KMS-11 (cell line): ENCODE data around the gene KLHL33.

Experiments used
- H2AFZ ChIP-seq: fragments of 200-600 bp; sonication (generic); 2 replicates; pipeline ENCODE4 v1.6.1; 2016; ENCODE audit warnings: antibody characterized with exemption, mixed run types, low read depth
- H3K27ac ChIP-seq: fragments of 200-600 bp; sonication (generic); 2 replicates; pipeline ENCODE4 v1.6.1; 2016; ENCODE audit warnings: mild to moderate bottlenecking, mixed run types
- H3K27me3 ChIP-seq: fragments of 200-600 bp; sonication (generic); 2 replicates; pipeline ENCODE4 v1.6.1; 2017; ENCODE audit warnings: mild to moderate bottlenecking, low read depth, mixed run types, moderate library complexity; ENCODE audit not compliant: insufficient read depth
- H3K36me3 ChIP-seq: fragments of 200-600 bp; sonication (generic); 2 replicates; pipeline ENCODE4 v1.6.1; 2017; ENCODE audit warnings: mild to moderate bottlenecking, mixed run types; ENCODE audit not compliant: insufficient read depth
- H3K4me1 ChIP-seq: fragments of 200-600 bp; sonication (generic); 2 replicates; pipeline ENCODE4 v1.6.1; 2016; ENCODE audit warnings: mild to moderate bottlenecking, low read depth, mixed run types; ENCODE audit not compliant: poor library complexity, severe bottlenecking
- H3K4me2 ChIP-seq: fragments of 200-600 bp; sonication (generic); 2 replicates; pipeline ENCODE4 v1.7.0; 2016; ENCODE audit warnings: mild to moderate bottlenecking, mixed run types
- H3K4me3 ChIP-seq: fragments of 200-600 bp; sonication (generic); IDR thresholded peaks from 2 replicates; pipeline ENCODE4 v1.6.1; 2017; ENCODE audit warnings: low read depth, low read length, mixed read lengths; ENCODE audit not compliant: insufficient read depth
- H3K79me2 ChIP-seq: fragments of 200-600 bp; sonication (generic); 2 replicates; pipeline ENCODE4 v1.6.1; 2016; ENCODE audit warnings: low read depth, mixed run types; ENCODE audit not compliant: insufficient read depth
- H3K9ac ChIP-seq: fragments of 200-600 bp; sonication (generic); 2 replicates; pipeline ENCODE4 v1.6.1; 2016; ENCODE audit warnings: mild to moderate bottlenecking, mixed run types
- H4K20me1 ChIP-seq: fragments of 200-600 bp; sonication (generic); 2 replicates; pipeline ENCODE4 v1.6.1; 2016; ENCODE audit warnings: mild to moderate bottlenecking, mixed run types; ENCODE audit not compliant: insufficient read depth
- CTCF ChIP-seq: fragments of 200-600 bp; sonication (generic); conservative IDR thresholded peaks from 2 replicates; pipeline ENCODE4 v1.6.1; 2017; ENCODE audit warnings: low read depth, mild to moderate bottlenecking, antibody characterized with exemption, low read length, moderate library complexity, mixed read lengths

The KLHL33 gene

GRCh38 chr14:20400965-20401593, 34.9 kb downstream of the KLHL33 start:
- Histone ChIP-seq H3K9ac (no peak overlapping the region), H4K20me1 (no peaks in the 10 kb centered on the region), H3K27ac (no peak overlapping the region), H3K27me3 (no peaks in the 10 kb centered on the region), H3K36me3 (no peaks in the 10 kb centered on the region), H3K4me2 (no peak overlapping the region), H2AFZ (no peak overlapping the region), H3K4me1 (peaks cover 11% of the 10 kb centered on the region), H3K4me3 (no peak overlapping the region), H3K79me2 (no peaks in the 10 kb centered on the region)
- no peak for TF ChIP-seq CTCF

GRCh38 chr14:20400589-20400964, 35.4 kb downstream of the KLHL33 start:
- no peak overlapping the region for H2AFZ ChIP-seq
- H4K20me1 ChIP-seq, result no peaks in the 10 kb centered on the region
- H3K27ac ChIP-seq, result no peak overlapping the region
- no peaks in the 10 kb centered on the region for H3K79me2 ChIP-seq
- peaks cover 16% of the 10 kb centered on the region for H3K4me1 ChIP-seq
- no peaks in the 10 kb centered on the region for H3K27me3 ChIP-seq
- H3K4me2 ChIP-seq, result no peak overlapping the region
- no peak overlapping the region for H3K4me3 ChIP-seq
- TF ChIP-seq CTCF, result no peak
- H3K36me3 ChIP-seq, result no peaks in the 10 kb centered on the region
- no peak overlapping the region for H3K9ac ChIP-seq

GRCh38 chr14:20397511-20397910, 38.5 kb downstream of the KLHL33 start:
- Histone ChIP-seq H2AFZ (peak overlapping the region; percentile 22; the same call in 1 of the 2 replicates), H4K20me1 (no peaks in the 10 kb centered on the region), H3K27ac (peak overlapping the region; percentile 97), H3K79me2 (no peaks in the 10 kb centered on the region), H3K4me2 (peak overlapping the region; percentile 27; the same call in 1 of the 2 replicates), H3K9ac (peak overlapping the region; percentile 75; the same call in 1 of the 2 replicates), H3K36me3 (no peaks in the 10 kb centered on the region), H3K4me3 (no peak overlapping the region), H3K27me3 (no peaks in the 10 kb centered on the region), H3K4me1 (peaks cover 21% of the 10 kb centered on the region)
- no peak for TF ChIP-seq CTCF

- Histone ChIP-seq H3K79me2 (no peaks in the 10 kb centered on the region), H4K20me1 (no peaks in the 10 kb centered on the region), H3K4me3 (no peak overlapping the region), H2AFZ (no peak overlapping the region), H3K27me3 (no peaks in the 10 kb centered on the region), H3K27ac (no peak overlapping the region), H3K4me1 (peaks cover 14% of the 10 kb centered on the region), H3K36me3 (no peaks in the 10 kb centered on the region), H3K9ac (no peak overlapping the region), H3K4me2 (no peak overlapping the region)
- TF ChIP-seq CTCF, result no peak
Observed at GRCh38 chr14:20391505-20391904, 44.5 kb downstream of the KLHL33 start.
